Stimulated activated CD8-positive, alpha-beta memory T cell treated with anti-CD3 and anti-CD28 coated beads, Interleukin-15, amount 100 ng/mL, for 48 hours (primary cell): ENCODE measurements around the gene CNOT11.

ENCODE experiments used
- DNase-seq, 2 donors: peaks; one replicate each; pipeline ENCODE4 v3.0.0-alpha.2; 2020; ENCODE audit warnings: low read depth in 2 of 2

CNOT11 gene

DNA sequence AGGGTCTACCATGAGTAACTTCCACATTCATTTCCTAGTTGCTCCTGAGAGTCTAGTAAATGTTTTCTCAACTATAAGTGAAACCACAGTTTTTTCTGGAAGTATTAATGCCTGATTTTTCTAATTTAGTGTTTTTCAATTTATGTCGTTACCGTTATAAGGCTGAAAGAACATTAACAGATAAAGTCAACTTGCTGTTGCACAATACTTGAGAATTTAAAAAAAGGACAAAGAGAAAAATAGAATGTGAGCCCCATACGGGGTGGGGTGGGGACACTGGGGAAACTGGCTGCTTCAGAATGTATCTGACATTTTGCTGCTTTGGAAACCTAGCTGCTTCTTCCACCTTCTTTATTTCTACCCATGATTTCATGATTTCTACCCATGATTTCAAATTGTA is 26.2 kb downstream of the CNOT11 start:
- DNase-seq, result no peak

DNA sequence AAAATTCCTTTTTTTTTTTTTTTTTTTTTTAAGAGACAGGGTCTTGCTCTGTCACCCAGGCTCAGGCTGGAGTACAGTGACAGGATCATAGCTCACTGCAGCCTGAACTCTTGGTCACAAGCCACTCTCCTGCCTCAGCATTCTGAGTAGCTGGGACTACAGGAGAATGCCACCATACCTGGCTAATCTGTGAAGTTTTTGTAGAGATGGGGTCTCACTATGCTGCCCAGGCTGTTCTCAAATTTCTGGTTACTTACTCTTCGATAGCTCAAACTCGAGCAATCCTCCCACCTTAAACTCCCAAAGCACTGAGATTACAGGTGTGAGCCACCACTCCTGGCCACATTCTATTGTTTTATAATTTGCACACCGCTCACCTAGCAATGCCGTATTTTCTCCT is 28.8 kb downstream of the CNOT11 start:
- no peak for DNase-seq

DNA sequence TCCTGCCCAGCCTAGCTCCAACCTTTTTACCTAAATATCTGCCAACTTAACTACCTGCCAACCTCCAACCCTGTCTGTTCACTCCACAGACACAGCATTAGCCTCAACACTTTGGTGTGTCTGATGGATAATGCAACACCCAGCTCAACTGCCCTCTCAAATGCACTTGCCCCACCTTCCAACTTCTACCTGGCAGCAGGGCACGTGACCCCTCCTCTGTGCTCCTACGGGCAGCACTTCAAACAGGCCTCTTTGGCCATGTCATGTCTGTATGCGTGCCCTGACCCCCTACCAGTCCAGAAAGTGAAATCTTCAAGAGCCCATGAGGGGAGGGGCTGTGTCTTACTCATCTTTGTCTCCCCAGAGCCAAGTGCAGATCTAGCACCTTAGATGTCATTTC is 30.3 kb downstream of the CNOT11 start:
- DNase-seq, result no peak

DNA sequence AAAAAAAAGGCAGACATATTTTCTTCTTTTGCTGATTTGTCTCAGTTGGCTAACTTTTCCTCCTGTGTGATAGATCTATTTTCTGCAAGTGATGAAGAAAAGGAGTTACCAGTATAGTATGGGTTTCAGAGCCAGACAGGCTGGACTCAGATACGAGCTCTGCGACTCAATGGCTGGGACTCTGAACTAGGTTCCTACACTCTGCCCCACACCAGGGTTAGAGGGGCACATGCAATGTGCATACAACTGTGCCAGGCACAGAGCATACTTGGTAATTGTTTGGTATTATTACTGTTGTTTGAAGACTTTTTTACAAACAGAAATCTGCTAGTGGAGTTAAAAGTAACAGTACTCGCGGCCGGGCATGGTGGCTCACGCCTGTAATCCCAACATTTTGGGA is 34.0 kb downstream of the CNOT11 start:
- no peak for DNase-seq

DNA sequence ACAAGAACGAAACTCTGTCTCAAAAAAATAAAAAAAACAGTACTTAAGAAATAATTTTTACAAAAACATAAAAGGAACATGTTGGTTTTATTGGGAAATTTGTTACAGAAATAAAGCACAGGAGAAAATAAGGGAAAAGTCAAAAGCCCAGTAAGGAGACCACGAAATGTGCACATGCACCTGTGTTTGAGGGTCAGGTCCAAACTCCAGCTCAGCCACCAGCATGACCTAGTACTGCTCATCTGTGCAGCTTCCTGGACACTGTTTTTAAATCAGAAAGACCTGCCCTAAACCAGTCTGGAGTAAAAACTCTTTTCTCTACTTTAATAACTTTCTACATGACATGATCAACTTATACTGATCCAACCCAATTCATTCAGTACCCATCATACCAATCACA is 34.6 kb downstream of the CNOT11 start:
- no peak for DNase-seq

DNA sequence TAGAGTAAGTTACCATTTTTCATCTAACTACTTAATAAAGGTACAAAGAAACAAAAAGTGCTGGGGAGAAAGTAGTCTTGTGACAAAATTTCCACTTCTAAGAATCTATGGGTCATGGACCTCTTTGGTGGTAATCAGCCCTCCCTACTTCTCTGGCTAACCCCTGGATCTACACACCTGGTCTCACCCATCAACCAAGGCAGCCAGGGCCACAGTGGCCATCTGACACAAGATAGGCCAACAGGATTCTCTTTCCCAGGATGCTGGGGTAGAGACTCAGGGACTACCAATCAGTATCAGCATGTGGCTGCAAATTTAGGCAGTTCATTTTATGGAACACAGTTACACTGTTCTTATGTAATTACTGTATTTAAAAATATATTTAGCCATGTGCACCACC is 38.0 kb downstream of the CNOT11 start:
- DNase-seq, result no peak

DNA sequence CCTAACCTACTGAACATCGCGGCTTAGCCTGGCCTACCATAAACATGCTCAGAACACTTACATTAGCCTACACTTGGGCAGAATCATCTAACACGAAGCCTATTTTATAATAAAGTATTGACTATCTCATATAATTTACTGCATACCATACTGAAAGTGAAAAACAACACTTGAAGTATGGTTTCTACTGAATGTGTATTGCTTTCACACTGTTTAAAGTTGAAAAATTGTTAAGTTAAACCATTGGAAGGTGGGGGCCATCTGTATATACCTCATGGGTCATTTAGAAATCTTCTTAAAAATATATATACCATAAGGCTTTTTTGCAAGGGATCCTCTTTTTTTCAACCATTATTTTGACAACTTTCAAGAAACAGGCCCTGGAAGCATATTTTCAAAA is 39.3 kb downstream of the CNOT11 start:
- no peak for DNase-seq

DNA sequence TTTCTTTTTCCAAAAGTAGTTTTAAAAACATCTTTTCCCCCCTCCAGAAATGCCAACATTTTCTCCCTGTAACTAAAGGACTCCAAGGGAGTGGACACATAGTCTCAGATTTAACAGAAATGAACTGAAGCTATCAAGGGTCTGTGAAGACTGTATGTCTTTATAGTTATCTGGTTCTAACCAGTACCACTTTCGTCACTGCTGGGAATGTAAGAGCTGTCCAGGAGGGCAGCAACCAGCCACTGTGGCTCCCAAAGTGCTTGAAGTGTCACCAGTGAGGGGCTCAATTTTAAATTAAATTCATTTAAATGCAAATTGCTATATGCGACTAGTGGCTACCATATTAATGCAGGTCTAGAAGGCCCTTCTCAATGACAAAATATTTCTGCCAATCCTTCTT is 40.9 kb downstream of the CNOT11 start:
- DNase-seq, result no peak

DNA sequence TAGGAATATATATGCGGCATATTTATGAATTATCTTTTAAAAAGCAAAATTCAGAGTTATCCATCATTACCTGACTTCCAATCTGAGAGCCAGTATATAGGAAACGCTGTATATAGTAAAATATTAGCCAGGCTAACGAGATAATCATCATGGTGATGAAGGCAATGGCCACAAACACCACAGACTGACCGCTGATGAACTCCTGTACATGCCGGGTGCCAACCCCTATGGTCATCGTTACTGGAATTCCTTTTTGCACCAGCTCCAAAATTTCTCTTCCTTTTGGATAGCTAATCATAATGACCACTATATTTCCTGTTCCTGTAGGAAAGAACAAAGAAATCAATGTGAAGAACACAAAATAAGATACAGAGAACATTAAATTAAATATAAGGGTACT is 42.2 kb downstream of the CNOT11 start:
- no peak for DNase-seq

DNA sequence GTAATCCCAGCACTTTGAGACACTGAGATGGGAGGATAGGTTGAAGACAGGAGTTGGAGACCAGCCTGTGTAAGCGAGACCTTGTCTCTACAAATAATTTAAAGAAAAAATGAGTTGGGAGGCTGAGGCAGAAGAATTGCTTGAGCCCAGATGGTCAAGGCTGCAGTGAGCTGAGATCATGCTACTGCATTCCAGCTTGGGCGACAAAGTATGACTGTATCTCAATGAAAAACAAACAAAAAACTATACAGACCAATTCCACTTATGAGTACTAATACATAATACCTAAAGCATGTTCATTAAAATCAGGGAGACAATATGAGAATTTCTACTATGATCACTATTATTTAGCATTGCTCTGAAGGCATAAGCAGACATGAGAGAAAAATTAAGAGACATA is 43.2 kb downstream of the CNOT11 start:
- no peak for DNase-seq

DNA sequence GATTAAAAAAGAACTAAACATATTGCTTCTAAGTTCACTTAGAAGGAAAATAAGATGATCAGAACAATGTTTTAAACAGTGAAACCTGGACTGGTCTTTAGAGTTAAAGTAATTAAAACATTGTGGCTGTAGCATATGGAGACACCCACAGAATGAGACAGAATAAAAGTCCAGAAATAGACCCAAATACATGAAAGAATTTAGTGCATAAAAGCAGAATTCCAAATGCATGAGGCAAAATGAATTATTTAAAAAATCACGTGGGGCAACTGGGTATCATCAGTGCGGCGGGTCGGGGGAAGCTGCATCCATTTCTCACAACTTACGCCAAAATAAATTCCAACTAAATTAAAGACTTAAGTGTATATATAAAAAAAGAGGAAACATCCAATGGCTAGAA is 43.7 kb downstream of the CNOT11 start:
- no peak for DNase-seq

DNA sequence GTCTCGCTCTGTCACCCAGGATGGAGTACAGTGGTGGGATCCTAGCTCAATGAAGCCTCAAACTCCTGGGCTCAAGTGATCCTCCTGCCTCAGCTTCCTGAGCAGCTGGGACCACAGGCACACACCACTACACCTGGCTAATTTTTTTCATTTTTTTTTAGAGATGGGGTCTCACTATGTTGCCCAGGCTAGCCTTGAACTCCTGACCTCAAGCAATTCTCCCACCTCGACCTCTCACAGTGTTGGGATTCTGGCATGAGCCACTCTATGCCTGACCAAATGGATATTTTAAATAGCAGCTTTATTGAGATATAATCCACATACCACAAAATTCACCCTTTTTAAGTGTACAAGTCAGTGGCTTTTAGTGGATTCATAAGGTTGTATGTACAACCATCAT is 44.7 kb downstream of the CNOT11 start:
- no peak for DNase-seq

DNA sequence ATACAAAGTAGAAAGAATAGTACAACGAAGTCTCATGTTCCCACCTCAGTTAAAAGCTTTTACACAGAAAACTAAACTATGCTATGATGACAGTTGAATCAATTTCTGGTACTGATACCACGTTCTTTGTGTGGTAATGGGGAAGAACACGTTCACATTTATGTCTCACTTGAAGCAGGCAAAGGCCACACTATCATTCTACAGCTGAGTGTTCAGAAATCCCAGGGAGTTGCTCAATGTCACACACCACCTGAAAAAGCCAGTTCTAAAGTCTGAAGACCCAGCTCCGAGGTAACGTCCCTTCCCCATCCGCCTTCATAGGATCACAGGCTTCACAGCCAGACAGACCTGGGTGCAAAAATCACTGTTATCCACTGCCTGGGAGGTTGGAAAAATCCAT is 46.9 kb downstream of the CNOT11 start:
- DNase-seq, result no peak

DNA sequence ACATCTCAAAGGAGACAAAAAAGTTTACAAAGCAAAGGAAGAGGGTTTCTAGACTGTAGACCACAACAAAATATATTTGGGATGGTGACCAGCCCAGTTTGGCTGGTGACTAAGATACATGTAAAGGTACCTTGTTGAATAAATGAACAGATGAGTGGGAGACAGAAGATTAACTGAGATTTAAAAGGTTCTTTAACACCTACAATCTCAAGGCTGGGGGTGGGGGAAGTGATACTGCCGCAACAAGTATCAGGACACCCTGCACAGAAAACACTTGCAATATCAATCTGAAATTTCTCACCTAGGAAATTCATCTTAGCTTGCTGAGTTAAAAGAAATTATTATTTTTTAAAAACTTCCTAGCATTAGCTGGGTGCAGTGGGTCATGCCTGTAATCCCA is 47.5 kb downstream of the CNOT11 start:
- no peak for DNase-seq

DNA sequence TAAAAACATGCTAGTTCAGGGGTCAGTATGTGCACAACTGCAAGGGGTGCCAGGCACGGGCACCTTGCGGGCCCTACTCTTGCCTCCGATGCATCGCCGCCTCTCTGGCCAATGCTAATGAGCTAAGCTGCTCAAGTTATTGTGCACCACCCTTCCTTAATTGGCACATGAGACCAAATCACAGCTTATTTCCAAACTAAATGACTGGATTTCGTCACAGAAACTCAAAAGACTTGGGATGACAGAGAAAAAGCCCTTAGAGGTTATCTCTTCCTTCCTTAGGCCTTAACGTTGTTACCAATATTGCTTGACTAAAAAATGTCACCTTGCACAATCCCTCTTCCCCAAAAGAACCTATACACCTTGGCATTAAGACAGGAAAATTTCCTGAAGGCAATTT is 48.1 kb downstream of the CNOT11 start:
- DNase-seq, result no peak

DNA sequence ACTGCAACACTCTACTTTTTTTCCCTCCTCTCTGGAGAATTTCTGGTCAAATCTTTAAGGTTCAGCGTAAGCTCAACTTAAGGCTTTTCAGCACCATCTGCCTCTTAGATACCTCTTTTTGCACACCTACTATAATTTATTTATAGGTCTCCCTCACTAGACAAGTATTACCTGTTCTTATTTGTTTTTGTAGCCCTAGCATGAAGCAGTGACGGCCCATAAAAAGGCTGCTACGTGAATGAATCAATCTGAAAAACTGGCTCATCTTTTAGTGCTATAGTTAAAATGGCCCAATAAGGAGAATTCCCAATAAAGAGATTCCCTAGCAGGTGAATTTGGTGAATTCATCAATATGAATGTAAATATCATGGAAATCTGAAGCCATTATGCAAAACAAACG is 49.3 kb downstream of the CNOT11 start:
- DNase-seq, result no peak

DNA sequence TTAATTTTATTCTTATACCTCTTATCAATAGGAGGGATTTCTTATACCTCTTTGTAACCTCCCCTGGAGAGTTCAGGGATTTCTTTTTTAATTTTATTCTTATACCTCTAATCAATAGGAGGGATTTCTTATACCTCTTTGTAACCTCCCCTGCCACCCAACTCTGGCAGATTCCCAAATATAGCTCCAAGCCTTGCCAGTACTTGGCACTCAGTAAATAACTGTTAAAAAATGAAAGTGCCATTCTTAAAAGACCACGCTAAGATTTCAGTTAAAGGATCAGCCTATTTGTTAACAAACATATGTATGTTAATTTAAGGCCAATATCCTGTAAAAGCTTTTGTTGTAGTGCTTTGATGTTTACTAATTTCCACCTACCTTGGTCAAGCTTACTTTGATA is 51.0 kb downstream of the CNOT11 start:
- no peak for DNase-seq

DNA sequence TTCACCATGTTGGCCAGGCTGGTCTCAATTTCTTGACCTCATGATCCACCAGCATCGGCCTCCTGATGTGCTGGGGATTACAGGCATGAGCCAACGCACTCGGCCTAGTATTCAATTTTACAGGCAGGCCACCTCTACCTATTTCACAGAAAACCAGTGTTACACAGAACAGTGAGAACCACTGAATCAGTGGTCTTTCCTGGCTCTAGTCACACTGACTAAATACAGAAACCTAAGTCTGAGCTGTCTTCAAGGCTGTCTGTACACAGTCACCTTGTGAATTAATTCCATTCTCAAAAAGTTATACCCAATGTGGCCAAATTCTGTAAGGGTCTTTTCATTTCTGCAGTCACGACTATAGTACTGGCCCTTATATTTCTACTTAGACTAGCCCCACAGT is 52.3 kb downstream of the CNOT11 start:
- no peak for DNase-seq

DNA sequence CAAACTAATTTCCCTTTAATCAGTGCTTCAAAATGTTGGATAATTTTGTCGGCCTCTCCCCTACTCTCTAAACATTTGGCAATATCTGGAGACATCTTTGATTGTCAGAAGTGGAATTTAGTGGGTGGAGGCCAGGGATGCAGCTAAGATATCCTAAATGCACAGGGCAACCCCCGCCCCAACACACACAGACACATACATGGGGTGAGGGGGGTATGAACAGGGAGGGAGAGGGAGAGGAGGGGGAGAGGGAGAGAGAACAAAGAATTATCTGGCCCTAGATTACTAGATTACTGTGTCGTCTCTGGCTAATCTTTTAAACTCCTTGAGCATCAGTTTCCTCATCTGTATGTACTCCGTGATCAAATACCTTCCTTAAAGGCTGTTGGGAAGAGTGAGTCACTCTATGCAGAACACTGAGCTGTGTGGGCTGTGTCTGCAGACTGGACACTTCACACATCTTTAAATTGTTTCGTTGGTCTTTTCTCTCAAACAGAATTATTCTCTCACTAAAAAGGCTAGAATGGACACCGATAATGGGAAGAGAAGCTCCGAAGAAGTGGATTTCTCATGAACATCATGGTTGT is 52.9 kb downstream of the CNOT11 start:
- DNase-seq, result no peak

DNA sequence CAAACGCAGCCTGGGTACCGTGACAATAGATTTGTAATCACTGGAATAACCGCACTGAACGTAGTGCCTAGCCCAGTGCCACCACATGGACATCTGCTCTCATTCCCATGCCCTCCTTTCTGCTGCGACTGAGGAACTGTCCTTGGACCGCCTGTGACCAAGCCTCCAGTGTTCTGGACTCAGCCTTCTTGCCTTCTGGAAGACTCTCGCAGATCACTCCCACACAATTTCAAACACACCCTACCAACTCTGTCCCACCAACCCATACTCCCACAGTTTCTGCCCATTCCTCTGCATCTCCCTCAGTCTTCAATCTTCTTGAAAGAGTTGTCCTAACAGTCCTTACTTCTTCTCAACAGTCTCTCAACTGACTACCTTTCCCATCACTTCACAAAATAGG is 53.7 kb downstream of the CNOT11 start:
- no peak for DNase-seq

DNA sequence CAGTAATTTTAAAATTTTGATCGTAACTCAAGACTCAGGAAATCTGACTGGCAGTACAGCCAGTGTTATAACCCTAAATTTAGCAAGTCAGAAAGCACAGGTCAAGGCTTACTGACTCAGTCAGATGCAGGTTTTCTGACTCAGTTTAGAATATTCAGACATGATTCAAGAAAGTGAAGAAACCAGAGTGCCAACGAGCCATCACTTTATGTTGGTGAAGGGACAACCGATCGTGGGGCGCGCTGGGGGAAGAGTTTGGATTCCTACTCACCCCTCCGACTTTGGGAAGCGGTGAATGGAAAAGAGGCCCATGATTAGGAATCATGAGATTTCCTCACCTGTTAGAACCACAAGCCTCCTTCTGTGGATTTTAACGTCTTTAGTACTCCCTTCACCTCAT is 54.8 kb downstream of the CNOT11 start:
- no peak for DNase-seq

DNA sequence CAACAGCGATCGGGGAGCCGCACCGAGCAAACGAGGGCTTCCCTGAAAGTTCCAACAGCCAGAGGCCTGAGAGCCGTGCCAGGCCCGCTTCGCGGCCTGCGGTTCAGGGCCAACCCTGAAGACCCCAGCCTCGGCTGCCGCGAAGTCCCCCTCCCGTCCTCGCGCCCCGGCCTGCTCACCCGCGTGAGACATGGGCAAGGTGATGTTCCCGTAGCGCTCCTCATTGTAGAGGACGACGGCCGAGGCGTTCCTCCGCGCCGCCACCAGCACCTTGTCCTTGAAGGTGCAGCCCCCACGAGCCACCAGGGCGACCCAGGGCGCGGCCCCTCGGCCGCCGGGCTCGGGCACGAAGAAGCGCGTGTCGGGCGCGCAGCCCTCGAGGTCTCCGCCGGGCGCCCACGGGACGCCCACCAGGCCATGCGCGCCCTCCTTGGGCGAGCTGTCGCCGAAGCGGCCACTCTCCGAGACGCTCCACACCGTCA is 55.3 kb downstream of the CNOT11 start:
- DNase-seq, result no peak

DNA sequence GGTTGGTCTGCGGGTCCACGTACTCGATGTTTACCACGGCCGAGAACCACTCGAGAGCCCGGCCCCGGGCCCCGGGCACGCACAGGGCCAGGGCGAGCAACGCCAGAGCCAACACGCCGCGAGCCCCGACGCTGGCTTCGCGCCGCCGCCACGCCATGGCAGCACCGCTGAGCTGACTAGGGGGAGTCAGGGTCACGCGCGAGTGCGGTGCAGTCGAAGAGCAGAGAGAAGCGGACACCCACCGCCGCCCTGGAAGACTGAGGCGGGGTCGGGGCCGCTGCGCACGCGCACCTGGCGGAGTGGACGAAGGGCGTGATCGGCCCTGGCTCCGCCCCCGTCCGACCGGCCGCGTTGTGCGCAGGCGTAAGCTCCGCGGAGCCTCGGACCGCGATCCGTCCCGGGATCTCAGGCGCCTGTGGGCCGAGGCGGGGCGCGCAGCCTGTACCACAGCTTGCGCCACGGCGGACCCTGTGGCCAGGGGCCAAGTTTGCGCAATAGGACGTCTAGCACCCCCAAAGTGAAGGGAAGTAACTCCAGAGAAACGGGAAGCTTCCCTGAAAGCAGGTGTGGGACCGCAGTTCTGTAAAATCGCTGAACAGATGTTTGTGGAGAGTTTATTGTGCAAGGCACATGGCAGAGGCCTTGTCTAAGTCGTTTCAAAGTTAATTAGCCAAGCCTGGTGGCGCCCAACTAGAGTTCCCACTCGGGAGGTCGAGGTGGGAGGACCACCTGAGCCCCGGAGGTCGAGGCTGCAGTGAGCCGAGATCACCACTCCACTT is 55.9 kb downstream of the CNOT11 start, which contains the start of gene RNF149:
Gene RNF149, minus strand, starts transcription at position 270 of the 779 bp plus-strand sequence. Its CDS starts 113 bp downstream, at position 157.
- DNase-seq, result peak; percentile 84 to 85
